Endothelial cell of umbilical vein (primary cell): ENCODE data around the gene TLCD5. TPM values are rescaled to one million over a fixed set of nuclear protein-coding genes. Genes with fewer than 3 reads are reported as not detected.

Experiments used
- BruUV-seq: library from RNA; stranded (reverse); fragments of 400-500 nt; replicated peaks from 2 replicates; lab custom pipeline; 2021; lab: Mats Ljungman, UMichigan
- CTCF ChIA-PET: fragments of 300-600, 350-600 bp; sonication (Branson Sonifier 250); formaldehyde crosslinking; loops from one replicate; lab custom pipeline; 2021; ENCODE audit warnings: antibody characterized with exemption, inconsistent platforms; lab: Charles Lee
- POLR2A ChIA-PET: fragments of 300-600, 350-600 bp; sonication (Branson Sonifier 250); formaldehyde crosslinking; loops from one replicate; lab custom pipeline; 2021; ENCODE audit warnings: antibody characterized with exemption, inconsistent platforms; lab: Charles Lee
- DNase-seq: peaks from one replicate; pipeline ENCODE4 v3.0.0-alpha.2; 2011; ENCODE audit warnings: low read depth, low spot score
- FAIRE-seq: peaks from 2 replicates; lab custom pipeline; 2011; peaks lifted over from hg19 to GRCh38; lab: Jason Lieb, UNC
- H2AFZ ChIP-seq: 2 replicates; pipeline ENCODE4 v1.6.0; 2012; ENCODE audit warnings: low read depth, low read length, control low read depth, inconsistent platforms
- H3K27ac ChIP-seq: 2 replicates; pipeline ENCODE4 v1.5.1; 2011; ENCODE audit warnings: low read depth, mild to moderate bottlenecking, control low read depth, low read length, moderate library complexity; ENCODE audit not compliant: insufficient read depth
- H3K27me3 ChIP-seq, 2 experiments: 2 replicates each; pipeline versions ENCODE4 v1.6.0 to v1.6.1; 2011; ENCODE audit warnings: low read length in 2 of 2, mixed read lengths in 1 of 2; ENCODE audit not compliant: control insufficient read depth in 2 of 2, insufficient read depth in 2 of 2
- H3K36me3 ChIP-seq, 2 experiments: 2 replicates in 1 of 2; 3 replicates in 1 of 2; pipeline ENCODE4 v1.5.1; 2011; ENCODE audit warnings: low read length in 2 of 2, mild to moderate bottlenecking in 1 of 2, moderate library complexity in 1 of 2; ENCODE audit not compliant: control insufficient read depth in 2 of 2, insufficient read depth in 2 of 2; ENCODE audit errors: extremely low read depth in 1 of 2
- H3K4me1 ChIP-seq: 3 replicates; pipeline ENCODE4 v1.5.1; 2011; ENCODE audit warnings: mild to moderate bottlenecking, low read length; ENCODE audit not compliant: control insufficient read depth, insufficient read depth; ENCODE audit errors: extremely low read depth
- H3K4me2 ChIP-seq: 2 replicates; pipeline ENCODE4 v1.6.1; 2011; ENCODE audit warnings: low read length, control low read depth, mixed read lengths; ENCODE audit not compliant: insufficient read depth
- H3K4me3 ChIP-seq, 3 experiments: fragments of 200-600 bp in 1 of 3; sonication (generic), shearing (Covaris generic) in 1 of 3; replicated peaks in 1 of 3; 2 replicates each; pipeline ENCODE4 v1.5.1; 2011 to 2016; ENCODE audit warnings: control low read depth in 3 of 3, low read length in 3 of 3, mild to moderate bottlenecking in 2 of 3, inconsistent platforms in 1 of 3, low read depth in 1 of 3, moderate library complexity in 1 of 3; ENCODE audit not compliant: insufficient read depth in 1 of 3
- H3K79me2 ChIP-seq: 2 replicates; pipeline ENCODE4 v1.6.0; 2012; ENCODE audit warnings: low read length, inconsistent platforms; ENCODE audit not compliant: control insufficient read depth, insufficient read depth
- H3K9ac ChIP-seq: replicated peaks from 2 replicates; pipeline ENCODE3; 2011; ENCODE audit warnings: low read length, control low read depth; ENCODE audit not compliant: insufficient read depth; ENCODE audit errors: extremely low read depth
- H3K9me1 ChIP-seq: replicated peaks from 3 replicates; pipeline ENCODE4 v1.6.0; 2011; ENCODE audit warnings: mild to moderate bottlenecking, low read length; ENCODE audit not compliant: control insufficient read depth, insufficient read depth; ENCODE audit errors: extremely low read depth
- H3K9me3 ChIP-seq: replicated peaks from 2 replicates; pipeline ENCODE4 v1.5.1; 2012; ENCODE audit warnings: low read length, inconsistent platforms; ENCODE audit not compliant: control insufficient read depth, insufficient read depth
- H4K20me1 ChIP-seq: replicated peaks from 2 replicates; pipeline ENCODE3; 2011; ENCODE audit warnings: mild to moderate bottlenecking, low read length; ENCODE audit not compliant: control insufficient read depth, insufficient read depth; ENCODE audit errors: extremely low read depth
- CTCF ChIP-seq, 2 donors: IDR thresholded peaks; 1 replicate in 1 of 2; 2 replicates in 1 of 2; pipeline ENCODE4 v1.5.1; 2011; ENCODE audit warnings: low read length in 2 of 2, mild to moderate bottlenecking in 2 of 2, moderate library complexity in 2 of 2, control low read depth in 1 of 2, inconsistent platforms in 1 of 2, low read depth in 1 of 2; ENCODE audit not compliant: insufficient read depth in 1 of 2; ENCODE audit errors: extremely low read depth in 1 of 2
- EZH2 ChIP-seq: IDR thresholded peaks from 2 replicates; pipeline ENCODE4 v1.6.1; 2012; ENCODE audit warnings: borderline replicate concordance, low read depth, mild to moderate bottlenecking, moderate library complexity, low read length, inconsistent platforms; ENCODE audit not compliant: severe bottlenecking
- FOS ChIP-seq: IDR thresholded peaks from 2 replicates; pipeline ENCODE4 v1.6.1; 2011; ENCODE audit warnings: mild to moderate bottlenecking, low read length, moderate library complexity, borderline replicate concordance; ENCODE audit not compliant: insufficient read depth
- GATA2 ChIP-seq: IDR thresholded peaks from 2 replicates; pipeline ENCODE4 v1.7.0; 2011; ENCODE audit warnings: low read depth, mild to moderate bottlenecking, moderate library complexity, mixed read lengths, low read length; ENCODE audit not compliant: insufficient read length, insufficient read depth
- JUN ChIP-seq: IDR thresholded peaks from 2 replicates; pipeline ENCODE4 v1.6.1; 2011; ENCODE audit warnings: borderline replicate concordance, low read depth; ENCODE audit not compliant: insufficient read length, insufficient read depth
- MYC ChIP-seq: IDR thresholded peaks from one replicate; pipeline ENCODE4 v1.6.1; 2011; ENCODE audit warnings: mild to moderate bottlenecking, low read depth, low read length
- POLR2A ChIP-seq: IDR thresholded peaks from 2 replicates; pipeline ENCODE4 v1.6.1; 2012; ENCODE audit warnings: low read depth, mild to moderate bottlenecking, control low read depth, low read length
- POLR2AphosphoS5 ChIP-seq: IDR thresholded peaks from 2 replicates; pipeline ENCODE4 v1.6.1; 2012; ENCODE audit warnings: low read depth, mild to moderate bottlenecking, control low read depth, low read length, moderate library complexity; ENCODE audit not compliant: insufficient read depth
- dilution Hi-C: fragments of 300-500 bp; cut with MboI; formaldehyde crosslinking; loops from one replicate; pipeline ENCODE4 v1.15.0; 2019; ENCODE audit warnings: low sequenced_read_pairs; ENCODE audit not compliant: extremely low pct_ligation_motif_present
- intact Hi-C: fragments of 100-400 bp; cut with micrococcal nuclease; formaldehyde crosslinking; loops from one replicate; pipeline ENCODE4 v1.10.0; 2022
- polyA plus RNA-seq, 4 experiments: library from polyadenylated mRNA; depleted of rRNA in 3 of 4; stranded (reverse) in 3 of 4; unstranded in 1 of 4; fragments of >200 nt; gene quantifications; 2 replicates each; pipeline versions ENCODE4 v1.2.1 to v1.2.3, GENCODE V29; 2011 to 2012; ENCODE audit warnings: missing spikeins in 1 of 4
- total RNA-seq: library from RNA; stranded (reverse); gene quantifications from 2 replicates; pipeline ENCODE4 v1.2.3, GENCODE V29; 2021
- TF ChIP-seq, protein P1 (sequence below): IDR thresholded peaks from 2 replicates; pipeline ENCODE4 v1.6.1; 2011; ENCODE audit not compliant: insufficient read depth, insufficient read length

The TLCD5 gene
- total and polyA plus RNA-seq, 2 donors (not counting 3 experiments of a cell fraction or from before 2014, with no cell fraction given), result 6.3 to 9.7 TPM

GRCh38 chr11:120372296-120372695, 47.2 kb downstream of the TLCD5 start:
- no peak for DNase-seq
- H3K9ac ChIP-seq, result no peak overlapping the region
- no peak overlapping the region for H3K27ac ChIP-seq
- ChIA-PET CTCF (interaction anchor here (0.9 to 2.6 kb wide), 4 partner anchors 10 to 28 kb away, joined by 3 to 8 read pairs (median 4); no protein-coding TSS in a partner anchor), POLR2A (no interaction called here)
- H3K27me3 ChIP-seq, result no peaks in the 10 kb centered on the region
- no peak for FAIRE-seq
- H2AFZ ChIP-seq, result no peak overlapping the region
- H3K4me3 ChIP-seq, result no peak overlapping the region
- peaks cover 2% of the 10 kb centered on the region for H3K4me1 ChIP-seq
- TF ChIP-seq GATA2, result no peak
- TF ChIP-seq JUN, result no peak
- no peak for TF ChIP-seq CTCF (IDR thresholded peaks at IDR 0.05; ENCODE audit: extremely low read depth in 1 of 2, insufficient read depth in 1 of 2, low read depth in 1 of 2, low read length in 2 of 2)
- no peak for TF ChIP-seq EZH2
- TF ChIP-seq FOS, result no peak
- TF ChIP-seq, protein P1, sequence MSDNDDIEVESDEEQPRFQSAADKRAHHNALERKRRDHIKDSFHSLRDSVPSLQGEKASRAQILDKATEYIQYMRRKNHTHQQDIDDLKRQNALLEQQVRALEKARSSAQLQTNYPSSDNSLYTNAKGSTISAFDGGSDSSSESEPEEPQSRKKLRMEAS, result no peak
- TF ChIP-seq POLR2A, result no peak
- TF ChIP-seq MYC, result no peak
- TF ChIP-seq POLR2AphosphoS5, result no peak
- no peaks in the 10 kb centered on the region for H3K9me3 ChIP-seq
- peaks cover 95% of the 10 kb centered on the region for H3K79me2 ChIP-seq
- H4K20me1 ChIP-seq, result peaks cover 20% of the 10 kb centered on the region
- no TSS peak for BruUV-seq
- H3K4me2 ChIP-seq, result no peak overlapping the region
- peaks cover 2% of the 10 kb centered on the region for H3K9me1 ChIP-seq
- dilution Hi-C loops (no loop called here), intact Hi-C loops (no loop called here)
- H3K36me3 ChIP-seq, result no peaks in the 10 kb centered on the region
